ENCODE measurements around the gene PPT2.

The PPT2 gene

GRCh38 chr6:32151863-32152768 lies 1.8 kb upstream of the PPT2 start, which contains the start of gene PRRT1:
Gene PRRT1, minus strand, starts transcription at chr6:32151939. Its CDS starts 112 bp downstream, at chr6:32151827.
- DNase-seq (ENCODE audit: low read depth): no peak

- DNase-seq (ENCODE audit: low read depth): peak; percentile 41
Measured at GRCh38 chr6:32152769-32153563, 975 bp upstream of the PPT2 start.

DNA sequence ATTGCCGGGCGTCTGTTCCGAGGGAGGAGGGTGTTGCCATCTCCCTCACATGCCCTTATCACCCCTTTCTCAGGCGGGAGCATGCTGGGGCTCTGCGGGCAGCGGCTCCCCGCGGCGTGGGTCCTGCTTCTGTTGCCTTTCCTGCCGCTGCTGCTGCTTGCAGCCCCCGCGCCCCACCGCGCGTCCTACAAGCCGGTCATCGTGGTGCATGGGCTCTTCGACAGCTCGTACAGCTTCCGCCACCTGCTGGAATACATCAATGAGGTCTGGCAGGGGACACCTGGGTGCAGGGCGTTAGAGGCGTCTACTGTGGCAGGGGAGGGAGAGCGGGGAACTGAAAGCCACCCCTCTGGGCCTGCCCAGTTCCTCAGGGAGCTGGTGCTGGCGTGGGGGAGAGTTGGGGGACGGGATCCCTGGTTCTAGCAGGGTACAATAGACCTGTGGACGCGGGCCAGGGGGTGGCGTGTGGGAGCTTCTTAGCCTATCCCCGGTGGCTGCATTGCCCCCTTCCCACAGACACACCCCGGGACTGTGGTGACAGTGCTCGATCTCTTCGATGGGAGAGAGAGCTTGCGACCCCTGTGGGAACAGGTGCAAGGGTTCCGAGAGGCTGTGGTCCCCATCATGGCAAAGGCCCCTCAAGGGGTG lies 697 bp downstream of the PPT2 start:
- peak; percentile 73 for DNase-seq (ENCODE audit: low read depth)

DNA sequence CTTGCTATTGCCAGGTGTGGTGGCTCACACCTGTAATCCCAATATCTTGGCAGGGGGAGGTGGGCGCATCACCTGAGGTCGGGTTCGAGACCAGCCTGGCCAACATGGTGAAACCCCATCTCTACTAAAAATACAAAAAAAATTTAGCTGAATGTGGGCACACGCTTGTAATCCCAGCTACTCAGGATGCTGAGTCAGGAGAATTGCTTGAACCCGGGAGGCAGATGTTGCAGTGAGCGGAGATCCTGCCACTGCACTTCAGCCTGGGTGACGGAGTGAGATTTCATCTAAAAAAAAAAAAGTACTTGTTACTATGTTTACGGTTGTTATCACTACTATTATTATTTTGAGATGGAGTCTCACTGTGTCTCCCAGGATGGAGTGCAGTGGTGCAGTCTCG lies 3.0 kb downstream of the PPT2 start:
- no peak for DNase-seq (ENCODE audit: low read depth)

DNA sequence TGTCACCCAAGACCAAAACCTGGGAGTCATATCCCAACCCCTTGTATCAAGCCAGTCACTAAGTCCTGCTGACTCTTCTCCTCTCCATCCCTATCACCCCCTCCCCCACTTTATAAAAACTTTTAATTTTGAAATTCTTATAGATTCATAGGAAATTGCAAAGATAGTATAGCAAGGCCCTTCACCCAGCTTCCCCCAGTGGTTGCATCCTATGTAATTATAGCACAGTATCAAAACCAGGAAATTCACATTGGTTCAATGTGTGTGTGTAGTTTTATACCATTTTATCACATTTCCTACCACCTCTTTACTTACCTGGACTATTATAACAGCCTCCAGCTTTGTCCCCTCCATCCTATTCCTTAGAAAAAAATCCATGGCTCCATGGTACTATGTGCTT lies 4.1 kb downstream of the PPT2 start:
- DNase-seq (ENCODE audit: low read depth): no peak

GRCh38 chr6:32163559-32164258 lies 9.8 kb downstream of the PPT2 start:
- DNase-seq (ENCODE audit: low read depth): no peak

DNA sequence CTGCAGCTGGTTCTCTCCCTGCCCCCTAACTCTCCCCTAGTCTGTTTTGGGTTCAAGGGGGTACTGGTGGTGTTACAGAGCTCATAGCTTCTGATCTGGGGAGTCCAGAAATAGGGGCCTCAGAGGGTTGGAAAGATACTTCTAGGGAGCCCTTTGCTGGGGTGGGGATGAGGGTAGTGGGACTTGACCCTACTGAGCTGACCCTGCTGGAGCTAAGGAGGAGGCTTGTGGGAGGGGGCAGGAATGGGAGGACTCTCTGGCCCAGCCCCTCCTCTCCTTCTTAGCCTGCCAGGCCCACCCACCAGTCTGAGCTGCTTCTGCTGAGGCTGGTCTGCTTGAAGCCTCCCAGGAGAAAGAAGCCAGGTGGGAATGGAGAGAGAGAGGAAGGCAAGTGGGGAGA lies 10.4 kb downstream of the PPT2 start, which contains the start of gene EGFL8:
TSS of gene EGFL8 (plus strand) at position 301 of the 400 bp plus-strand sequence. CDS start 1,571 bp downstream, outside the sequence.
- no peak for DNase-seq (ENCODE audit: low read depth)

GRCh38 chr6:32166411-32167061 lies 12.6 kb downstream of the PPT2 start:
- DNase-seq (ENCODE audit: low read depth): no peak

DNA sequence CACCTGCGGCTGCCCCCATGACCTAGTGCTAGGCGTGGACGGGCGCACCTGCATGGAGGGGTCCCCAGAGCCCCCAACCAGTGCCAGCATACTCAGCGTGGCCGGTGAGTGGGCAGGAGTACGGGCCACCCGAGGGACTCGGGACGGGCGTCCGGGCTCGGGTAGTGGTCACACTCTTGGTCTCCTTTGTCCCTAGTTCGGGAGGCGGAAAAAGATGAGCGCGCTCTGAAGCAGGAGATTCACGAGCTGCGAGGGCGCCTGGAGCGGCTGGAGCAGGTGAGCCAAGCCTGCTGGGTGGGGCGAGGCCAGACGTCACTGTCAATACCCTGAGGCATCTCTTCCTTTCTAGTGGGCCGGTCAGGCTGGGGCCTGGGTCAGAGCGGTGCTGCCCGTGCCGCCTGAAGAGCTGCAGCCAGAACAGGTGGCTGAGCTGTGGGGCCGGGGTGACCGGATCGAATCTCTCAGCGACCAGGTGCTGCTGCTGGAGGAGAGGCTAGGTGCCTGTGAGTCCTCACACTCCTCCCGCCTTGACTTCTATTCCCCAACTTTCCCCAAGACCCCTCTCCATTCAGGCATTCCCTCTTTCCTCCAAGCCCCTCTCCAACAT lies 13.3 kb downstream of the PPT2 start:
- DNase-seq (ENCODE audit: low read depth): no peak

DNA sequence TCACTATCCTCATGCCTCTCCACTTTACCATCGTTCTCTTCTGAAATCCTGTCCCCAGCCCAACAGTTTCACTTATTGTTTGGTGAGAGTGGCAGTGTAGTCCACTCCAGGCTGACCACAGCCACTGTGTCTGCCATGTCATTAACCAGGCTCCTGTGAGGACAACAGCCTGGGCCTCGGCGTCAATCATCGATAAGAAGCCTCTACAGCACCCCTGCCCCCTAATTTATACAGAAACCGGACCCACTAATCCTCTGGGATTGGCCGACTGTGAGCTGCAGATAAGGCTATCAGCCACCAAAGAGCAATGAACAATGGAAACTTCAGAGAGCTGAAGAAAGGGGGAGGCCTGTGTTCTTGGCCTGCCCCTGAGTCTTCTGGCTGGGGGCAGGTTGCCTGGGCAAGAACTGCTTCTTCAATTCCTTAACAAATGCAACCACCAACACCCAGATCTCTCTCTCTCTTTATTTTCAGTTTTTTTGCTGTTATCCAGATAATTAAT lies 13.9 kb downstream of the PPT2 start:
- no peak for DNase-seq (ENCODE audit: low read depth)

DNA sequence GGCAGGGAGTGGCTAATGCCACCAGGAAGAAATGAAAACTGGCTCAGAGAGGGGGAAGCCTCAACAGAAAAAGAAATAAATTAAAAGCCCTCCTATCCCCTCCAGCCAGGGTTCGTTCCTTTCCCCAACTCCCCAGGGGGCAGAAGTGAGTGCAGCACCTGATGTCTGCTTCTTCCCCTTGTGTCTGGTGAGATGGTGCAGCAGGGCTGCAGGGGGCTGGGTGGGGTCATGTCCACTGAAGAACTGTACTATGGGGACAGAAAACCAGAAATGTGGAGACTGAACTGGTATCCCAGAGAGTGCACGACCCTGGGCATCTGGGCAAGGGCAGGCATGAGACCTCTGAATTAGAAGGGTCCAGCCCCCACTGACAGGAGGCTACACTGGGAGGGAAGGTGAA lies 14.4 kb downstream of the PPT2 start:
- DNase-seq (ENCODE audit: low read depth): no peak

GRCh38 chr6:32168807-32169591 lies 15.1 kb downstream of the PPT2 start:
- DNase-seq (ENCODE audit: low read depth): peak; percentile 35

GRCh38 chr6:32170294-32170693 lies 16.4 kb downstream of the PPT2 start:
- no peak for DNase-seq (ENCODE audit: low read depth)

DNA sequence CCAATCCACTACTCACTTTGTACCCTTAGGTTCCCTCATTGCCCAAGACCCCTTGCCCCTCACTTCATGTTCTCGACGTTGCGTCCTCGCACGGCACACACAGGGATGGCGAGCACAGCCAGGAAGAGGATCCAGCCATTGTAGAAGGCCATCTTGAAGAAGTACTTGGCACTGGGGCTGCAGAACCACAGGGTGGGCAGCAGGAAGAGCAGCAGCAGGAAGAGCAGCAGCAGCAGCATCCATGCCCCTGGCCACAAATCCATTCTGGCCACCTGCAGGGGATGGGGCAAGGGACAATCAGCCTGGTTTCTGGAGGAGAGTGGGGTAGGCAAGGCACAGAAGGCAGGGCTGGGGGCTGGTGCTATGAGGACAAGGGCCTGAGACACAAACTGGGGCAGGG lies 17.3 kb downstream of the PPT2 start:
- DNase-seq (ENCODE audit: low read depth): no peak

- no peak for DNase-seq (ENCODE audit: low read depth)
Measured at GRCh38 chr6:32173051-32173727, 19.2 kb downstream of the PPT2 start.

DNA sequence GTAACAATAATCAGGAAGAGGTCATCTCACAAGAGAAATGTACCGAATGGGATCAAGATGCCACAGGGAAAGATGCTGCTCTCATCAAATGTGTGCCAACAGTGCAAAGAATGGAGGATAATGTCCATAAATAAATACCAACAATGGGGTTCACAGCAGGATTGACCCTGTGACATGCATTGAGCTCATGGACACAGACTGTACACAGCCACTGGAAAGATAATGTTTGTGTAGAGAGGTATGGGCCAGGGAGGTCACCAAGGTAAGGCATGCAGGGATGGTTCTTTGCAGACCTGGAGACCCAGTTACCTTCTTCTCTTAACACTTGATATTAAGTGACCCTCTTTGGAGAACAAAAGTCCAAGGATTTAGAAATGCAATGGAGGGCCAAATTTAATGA lies 20.5 kb downstream of the PPT2 start:
- DNase-seq (ENCODE audit: low read depth): no peak

GRCh38 chr6:32175322-32175710 lies 21.4 kb downstream of the PPT2 start:
- no peak for DNase-seq (ENCODE audit: low read depth)

GRCh38 chr6:32175711-32176475 lies 22.0 kb downstream of the PPT2 start, which contains the start of gene AGPAT1:
Gene AGPAT1, minus strand, starts transcription at chr6:32176084. Its CDS starts 4,588 bp downstream, at chr6:32171496.
- DNase-seq (ENCODE audit: low read depth): peak; percentile 97

All from iris pigment epithelial cell (primary cell).